Measurements from ENCODE around the gene ATP2A1. TPM values are rescaled to one million over a fixed set of nuclear protein-coding genes. Genes with fewer than 3 reads are reported as not detected.

The ATP2A1 gene
- total RNA-seq, result 0.19 and 0.39 TPM in 2 replicates

DNA sequence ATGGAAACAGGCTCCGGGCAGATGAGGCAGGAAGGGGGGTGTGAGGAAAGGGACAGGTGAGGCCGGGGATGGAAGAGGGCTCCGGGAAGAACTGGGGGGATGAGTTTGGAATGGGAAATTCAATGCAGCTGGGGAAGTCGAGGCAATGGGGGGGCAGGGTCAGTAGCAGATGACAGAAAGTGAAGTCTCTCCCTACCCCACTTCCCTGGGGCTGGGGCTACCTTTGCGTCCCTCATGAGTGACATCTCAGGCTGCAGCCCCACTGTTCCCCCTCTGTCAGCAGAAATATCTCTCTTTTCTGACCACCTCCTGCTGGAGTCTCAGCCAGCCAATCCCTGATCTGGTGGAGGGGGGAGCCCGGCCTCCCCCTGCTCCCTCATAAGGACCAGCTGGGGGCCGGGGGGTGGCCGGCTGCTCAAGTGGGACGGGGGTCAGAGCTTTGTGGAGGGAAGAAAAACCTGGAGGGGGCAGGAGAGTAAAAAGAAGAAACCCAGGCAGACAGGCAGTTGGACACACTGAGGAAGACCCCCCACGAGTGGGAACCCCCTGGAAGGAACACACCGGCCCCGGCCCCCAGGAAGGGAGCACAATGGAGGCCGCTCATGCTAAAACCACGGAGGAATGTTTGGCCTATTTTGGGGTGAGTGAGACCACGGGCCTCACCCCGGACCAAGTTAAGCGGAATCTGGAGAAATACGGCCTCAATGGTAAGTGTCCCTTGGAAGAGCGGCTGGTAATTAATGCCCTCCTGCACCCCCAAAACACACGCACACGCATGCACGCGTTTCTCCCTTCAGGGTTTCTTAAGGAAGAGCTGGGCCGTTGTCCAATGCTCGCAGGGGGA is at the start of gene ATP2A1:
ATP2A1 (plus strand) TSS at position 406 of the 844 bp plus-strand sequence; CDS start at position 590, 184 bp downstream.

GRCh38 chr16:28846080-28846932 is 32.0 kb upstream of the ATP2A1 start, which contains the start of gene TUFM:
TSS of gene TUFM (minus strand) at chr16:28846348. CDS start at chr16:28846269, 79 bp downstream.

GRCh38 chr16:28924762-28925385 is 46.6 kb downstream of the ATP2A1 start, which contains the start of gene RABEP2:
TSS of gene RABEP2 (minus strand) at chr16:28925238. CDS start at chr16:28925163, 75 bp downstream.

GRCh38 chr16:28931801-28932225 is 53.5 kb downstream of the ATP2A1 start, which contains the start of gene CD19:
TSS of gene CD19 (plus strand) at chr16:28931971. CDS start at chr16:28932001, 30 bp downstream.

DNA sequence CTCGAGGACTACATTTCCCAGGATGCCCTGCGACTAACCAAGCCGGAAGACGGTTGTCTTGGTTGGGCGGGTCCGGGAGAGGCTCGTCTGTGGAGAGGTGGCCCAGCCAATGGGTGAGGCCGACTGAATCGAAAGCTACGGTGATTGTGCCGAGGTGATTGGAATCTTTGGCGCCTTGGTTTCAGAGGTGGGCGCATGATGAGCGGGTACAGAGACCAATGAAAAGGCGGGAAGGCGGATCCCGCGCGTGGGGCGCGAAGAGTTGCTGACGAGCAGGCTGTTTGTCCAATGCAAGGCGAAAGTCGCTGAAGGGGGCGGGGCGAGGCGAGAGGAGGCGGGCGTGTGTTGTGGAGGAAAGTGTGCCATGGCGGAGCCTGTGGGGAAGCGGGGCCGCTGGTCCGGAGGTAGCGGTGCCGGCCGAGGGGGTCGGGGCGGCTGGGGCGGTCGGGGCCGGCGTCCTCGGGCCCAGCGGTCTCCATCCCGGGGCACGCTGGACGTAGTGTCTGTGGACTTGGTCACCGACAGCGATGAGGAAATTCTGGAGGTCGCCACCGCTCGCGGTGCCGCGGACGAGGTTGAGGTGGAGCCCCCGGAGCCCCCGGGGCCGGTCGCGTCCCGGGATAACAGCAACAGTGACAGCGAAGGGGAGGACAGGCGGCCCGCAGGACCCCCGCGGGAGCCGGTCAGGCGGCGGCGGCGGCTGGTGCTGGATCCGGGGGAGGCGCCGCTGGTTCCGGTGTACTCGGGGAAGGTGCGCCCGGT is 72.5 kb downstream of the ATP2A1 start, which contains the start of gene NFATC2IP:
NFATC2IP (plus strand) TSS at position 290 of the 762 bp plus-strand sequence; CDS start at position 365, 75 bp downstream.

Other genes with a start within 250 kb of the ATP2A1 start
- 0.11 TPM in 1 of 2 replicates, not detected in the other for gene NPIPB8, start 240.4 kb upstream of the ATP2A1 start, total RNA-seq
- gene EIF3C, start 167.0 kb upstream of the ATP2A1 start, total RNA-seq, result 151 and 224 TPM in 2 replicates
- 0.23 TPM in 1 of 2 replicates, not detected in the other for gene NPIPB9, start 126.7 kb upstream of the ATP2A1 start, total RNA-seq
- gene ATXN2L, start 55.5 kb upstream of the ATP2A1 start, total RNA-seq, result 44.7 and 73.6 TPM in 2 replicates
- gene TUFM, start 32.1 kb upstream of the ATP2A1 start, total RNA-seq, result 178 and 257 TPM in 2 replicates
- 13.8 and 20.2 TPM in 2 replicates for gene SH2B1, start 14.6 kb upstream of the ATP2A1 start, total RNA-seq
- gene RABEP2, start 46.8 kb downstream of the ATP2A1 start, total RNA-seq, result 20.7 and 22.9 TPM in 2 replicates
- not detected in 2 replicates for gene CD19, start 53.5 kb downstream of the ATP2A1 start, total RNA-seq
- gene NFATC2IP, start 72.4 kb downstream of the ATP2A1 start, total RNA-seq, result 20.5 and 22.0 TPM in 2 replicates
- 25.2 and 31.9 TPM in 2 replicates for gene SPNS1, start 96.3 kb downstream of the ATP2A1 start, total RNA-seq
- 0.16 TPM in 1 of 2 replicates, not detected in the other for gene LAT, start 106.6 kb downstream of the ATP2A1 start, total RNA-seq

Data from hair follicular keratinocyte (primary cell).